NCI-H2171 treated with DMSO at 0.1 percent for 48 hours (cell line): ENCODE data around the gene GVQW3.
A peak's percentile ranks its signal among the peaks of the same experiment; 100 is the strongest.
"Not testable (repeated sequence)": the region's sequence is repeated elsewhere in the genome, so short reads cannot be mapped to it uniquely, and the experiment has no call there.

ENCODE experiments used
- DNase-seq: peaks from one replicate; lab custom pipeline; 2025; lab: John Stamatoyannopoulos, UW

Gene GVQW3

DNA sequence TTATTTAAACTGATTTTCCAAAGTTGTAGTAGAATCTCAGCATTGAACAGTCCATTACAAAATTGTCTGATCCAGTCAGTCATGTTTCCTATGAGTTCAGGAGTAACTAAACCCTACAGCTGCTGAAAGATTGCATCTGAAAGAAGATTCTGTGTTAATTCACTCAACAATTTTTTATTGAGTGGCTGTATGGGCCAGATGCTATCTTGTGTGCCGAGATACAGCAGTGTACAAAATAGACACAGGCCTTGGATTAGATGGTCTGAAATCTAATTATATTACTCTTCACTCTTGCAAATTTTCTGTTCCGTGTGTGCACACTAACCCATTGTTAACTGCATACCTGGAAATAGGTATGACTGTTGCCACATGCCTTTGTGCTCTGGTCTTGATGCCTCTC lies 7.3 kb downstream of the GVQW3 start:
- no peak for DNase-seq

DNA sequence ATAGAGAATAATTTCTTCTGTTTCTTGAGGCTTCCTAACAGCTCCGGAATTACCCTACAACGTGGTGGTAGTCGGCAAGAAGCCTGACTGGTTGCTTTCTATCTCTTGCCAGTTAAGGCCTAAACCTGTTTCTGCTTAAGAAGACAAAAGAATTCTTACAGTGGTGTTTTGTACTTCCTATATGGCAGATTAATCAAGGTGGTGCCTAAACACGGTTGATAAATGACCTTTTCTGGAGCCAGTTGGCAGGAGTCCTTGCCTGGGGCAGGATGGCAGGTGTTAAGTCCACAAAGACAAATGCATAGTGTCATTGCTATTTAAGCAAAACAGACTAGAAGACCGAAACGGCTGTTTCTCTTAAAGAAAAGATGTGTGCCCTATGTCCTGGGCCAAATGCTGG lies 9.9 kb downstream of the GVQW3 start:
- no peak for DNase-seq

DNA sequence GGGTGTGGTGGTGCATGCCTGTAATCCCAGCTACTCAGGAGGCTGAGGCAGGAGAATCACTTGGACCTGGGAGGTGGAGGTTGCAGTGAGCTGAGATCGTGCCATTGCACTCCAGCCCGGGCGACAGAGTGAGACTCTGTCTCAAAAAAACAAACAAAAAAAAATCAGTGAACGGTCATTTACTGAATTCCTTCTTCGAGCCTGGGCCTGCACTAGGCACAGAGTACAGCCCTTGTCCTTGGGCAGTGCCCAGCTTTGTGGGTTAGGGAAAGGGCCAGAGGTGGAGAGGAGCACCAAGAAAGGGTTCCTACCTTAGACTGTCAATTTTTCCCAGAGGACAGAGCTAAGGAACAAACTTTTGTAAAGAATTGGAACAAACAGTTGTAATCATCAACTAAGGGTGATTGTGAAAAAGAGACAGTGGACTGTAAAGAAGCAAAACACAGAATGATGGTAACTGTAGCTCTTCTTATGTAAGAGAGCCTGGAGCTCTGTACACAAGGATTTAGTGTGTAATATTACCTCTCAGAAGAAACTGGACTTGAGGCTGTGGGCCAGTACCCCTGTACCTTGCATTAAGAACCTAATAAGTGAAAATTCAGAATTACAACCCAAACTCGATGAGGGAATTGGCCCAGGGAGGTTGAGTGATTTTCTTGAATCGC lies 10.8 kb downstream of the GVQW3 start:
- DNase-seq, result no peak

DNA sequence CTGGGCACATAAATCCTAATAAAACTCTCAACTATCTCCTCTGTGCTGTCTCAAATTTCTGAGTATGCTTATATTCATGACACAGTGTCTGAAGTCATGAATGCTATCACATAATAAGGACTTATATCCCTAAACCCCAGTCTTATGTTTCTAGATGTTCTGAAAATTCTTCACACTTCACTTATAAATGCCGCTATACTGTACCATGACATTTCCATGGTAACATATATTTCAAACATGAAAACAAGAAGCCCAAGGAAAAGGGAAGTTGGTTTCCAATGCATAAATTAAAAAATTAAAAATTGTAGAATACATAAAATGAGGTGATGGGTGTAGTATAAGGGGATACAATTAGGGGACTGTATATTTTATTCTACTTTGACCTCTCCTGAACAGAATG lies 11.7 kb downstream of the GVQW3 start:
- no peak for DNase-seq

DNA sequence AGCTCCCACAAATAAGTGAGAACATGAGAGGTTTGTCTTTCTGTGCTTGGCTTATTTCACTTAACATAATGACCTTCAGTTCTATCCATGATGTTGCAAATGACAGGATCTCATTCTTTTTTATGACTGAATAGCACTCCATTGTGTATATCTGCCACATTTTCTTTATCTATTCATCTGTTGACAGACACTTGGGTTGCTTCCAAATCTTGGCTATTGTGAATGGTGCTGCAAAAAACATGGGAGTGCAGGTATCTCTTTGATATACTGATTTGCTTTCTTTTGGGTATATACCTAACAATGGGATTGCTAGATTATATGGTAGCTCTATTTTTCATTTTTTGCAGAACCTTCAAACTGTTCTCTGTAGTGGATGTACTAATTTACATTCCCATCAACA lies 13.3 kb downstream of the GVQW3 start:
- DNase-seq, result no peak

DNA sequence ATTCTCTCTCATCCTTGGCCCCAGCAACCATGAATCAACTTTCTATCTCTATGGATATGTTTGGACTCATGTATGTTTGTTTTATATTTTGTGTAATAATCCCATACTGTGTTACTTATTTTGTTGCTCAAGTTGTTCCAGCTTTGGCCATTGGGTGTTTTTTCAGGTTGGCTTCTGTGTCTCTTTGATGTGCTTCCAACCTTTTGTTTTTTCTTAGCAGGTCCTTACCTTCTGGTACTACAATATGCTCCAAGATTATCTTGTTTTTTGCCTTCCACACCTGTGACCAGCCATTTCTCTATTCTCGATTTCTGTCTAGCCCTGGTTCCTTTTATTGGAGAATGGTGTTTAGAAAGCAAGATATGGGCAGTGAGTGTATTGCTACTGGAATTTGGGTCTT lies 14.2 kb downstream of the GVQW3 start:
- no peak for DNase-seq

DNA sequence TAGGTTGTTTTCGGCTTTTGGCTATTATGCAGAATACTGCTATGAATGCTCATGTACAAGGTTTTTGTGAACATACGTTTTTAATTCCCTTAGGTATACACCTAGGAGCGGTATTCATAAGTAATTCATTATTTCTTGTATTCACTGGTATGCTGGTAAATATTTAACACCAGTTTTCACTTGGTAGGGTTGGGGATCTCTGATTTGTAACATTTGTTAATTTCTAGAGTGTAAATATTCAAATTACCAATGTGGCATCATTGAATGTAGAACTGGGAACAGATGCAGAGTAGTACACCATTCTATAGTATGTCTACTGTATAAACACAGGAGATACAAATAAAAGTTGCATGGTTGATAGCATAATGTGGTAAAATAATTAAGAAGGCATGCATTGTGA lies 16.3 kb downstream of the GVQW3 start:
- no peak for DNase-seq

DNA sequence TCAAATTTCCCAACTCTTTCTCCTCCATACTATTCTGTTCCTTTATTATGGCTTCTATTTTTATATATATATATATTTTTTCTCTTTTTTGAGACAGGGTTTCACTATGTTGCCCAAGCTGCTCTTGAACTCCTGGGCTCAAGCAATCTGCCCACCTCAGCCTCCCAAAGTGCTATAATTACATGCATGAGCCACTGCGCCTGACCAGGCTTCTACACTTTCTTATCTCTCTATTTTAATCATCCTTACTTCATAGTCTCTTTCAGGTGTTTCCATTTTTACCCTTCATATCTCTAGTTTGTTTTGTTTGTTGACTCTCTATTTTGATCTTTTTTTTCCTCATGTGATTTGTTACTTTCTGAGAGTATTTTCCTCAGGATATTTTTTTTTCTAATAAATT lies 19.8 kb downstream of the GVQW3 start:
- no peak for DNase-seq

DNA sequence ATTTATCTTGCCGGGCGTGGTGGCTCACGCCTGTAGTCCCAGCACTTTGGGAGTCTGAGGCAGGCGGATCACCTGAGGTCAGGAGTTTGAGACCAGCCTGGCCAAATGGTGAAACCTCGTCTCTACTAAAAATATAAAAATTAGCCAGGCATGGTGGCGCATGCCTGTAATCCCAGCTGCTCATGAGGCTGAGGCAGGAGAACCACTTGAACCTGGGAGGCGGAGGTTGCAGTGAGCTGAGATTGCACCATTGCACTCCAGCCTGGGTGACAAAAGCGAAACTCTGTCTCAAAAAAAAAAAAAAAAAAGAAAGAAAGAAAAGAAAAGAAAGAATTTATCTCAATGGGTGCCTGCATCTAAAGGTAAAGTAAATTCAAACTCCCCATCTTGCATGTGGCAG lies 20.4 kb downstream of the GVQW3 start:
- not testable (repeated sequence) for DNase-seq

DNA sequence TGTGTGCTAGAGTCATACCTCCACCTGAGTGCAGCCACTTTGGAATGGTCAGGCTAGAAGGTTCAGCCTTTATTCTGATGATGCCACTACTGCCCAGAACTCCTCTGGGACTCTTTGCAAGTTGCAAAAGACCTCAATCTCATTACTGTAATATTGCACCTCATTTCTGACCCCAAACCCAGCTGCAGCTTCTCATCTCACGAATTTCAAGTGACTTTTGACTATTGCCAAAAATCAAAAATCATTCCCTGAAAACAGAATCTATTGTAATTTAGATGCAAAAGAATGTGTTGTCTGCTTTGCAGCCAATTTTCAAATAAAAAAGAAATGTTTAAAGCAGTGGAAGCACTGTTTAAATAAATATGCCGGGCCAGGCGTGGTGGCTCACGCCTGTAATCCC lies 25.2 kb downstream of the GVQW3 start:
- no peak for DNase-seq

DNA sequence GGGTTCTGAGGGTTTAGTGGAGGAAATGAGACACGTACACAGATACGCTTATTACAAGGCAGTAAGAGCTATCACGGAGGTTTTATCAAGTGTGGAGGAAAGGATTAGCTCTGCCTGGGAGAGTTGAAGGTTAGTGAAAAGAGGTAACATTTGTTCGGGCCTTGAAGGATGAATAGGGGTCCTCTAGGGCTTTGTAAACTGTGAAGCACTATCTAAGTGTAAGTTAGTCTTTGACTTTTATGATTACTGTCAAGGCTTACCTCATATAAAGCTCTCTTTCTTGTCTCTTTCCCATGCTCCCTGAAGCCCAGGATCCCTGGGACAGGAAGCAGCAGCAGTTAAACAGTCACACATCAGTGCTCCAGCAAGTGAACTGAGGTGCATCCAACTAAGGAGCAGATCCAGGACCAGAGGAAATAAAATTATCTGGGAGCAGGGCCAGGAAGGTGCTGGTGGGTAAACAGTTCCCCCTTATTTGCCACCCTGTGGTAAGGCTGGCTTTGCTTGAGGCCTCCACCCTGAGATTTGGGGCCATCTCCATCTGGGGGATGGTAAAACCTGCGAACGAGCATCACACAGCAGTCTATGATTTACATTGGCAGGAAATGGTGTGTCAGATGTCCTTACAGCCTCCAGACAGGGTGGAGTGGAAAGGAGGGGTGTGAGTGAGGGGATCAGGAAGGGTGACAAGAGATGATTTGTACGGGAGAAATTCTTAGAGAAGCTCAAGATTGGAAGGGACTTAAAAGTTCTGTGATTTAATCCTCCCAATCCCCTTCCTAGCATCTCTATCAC lies 27.2 kb downstream of the GVQW3 start:
- DNase-seq, result no peak

DNA sequence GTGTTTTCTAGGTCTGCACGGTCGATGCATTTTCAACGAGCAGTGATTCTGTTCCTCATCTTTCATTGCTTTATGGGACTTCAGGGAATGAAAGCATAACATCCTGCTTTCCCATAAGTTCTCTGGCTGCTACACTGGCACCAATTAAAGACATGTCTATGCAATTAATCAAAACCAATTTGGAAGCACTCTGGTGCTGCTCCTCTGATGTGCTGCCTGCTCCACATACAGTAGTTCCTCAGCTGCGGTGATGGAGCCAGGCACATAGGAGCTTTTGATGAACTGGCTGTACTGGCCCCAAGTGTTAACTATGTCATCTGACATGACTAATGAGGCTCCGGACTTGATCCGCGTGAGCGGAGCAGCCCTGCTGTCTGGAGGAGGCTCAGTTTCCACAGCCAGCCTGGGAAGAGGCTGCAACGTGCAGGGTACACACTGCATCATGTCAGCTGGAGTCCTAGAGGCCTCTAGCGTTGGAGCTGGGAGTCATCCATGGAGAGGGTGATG lies 29.8 kb downstream of the GVQW3 start:
- DNase-seq, result peak; percentile 10

DNA sequence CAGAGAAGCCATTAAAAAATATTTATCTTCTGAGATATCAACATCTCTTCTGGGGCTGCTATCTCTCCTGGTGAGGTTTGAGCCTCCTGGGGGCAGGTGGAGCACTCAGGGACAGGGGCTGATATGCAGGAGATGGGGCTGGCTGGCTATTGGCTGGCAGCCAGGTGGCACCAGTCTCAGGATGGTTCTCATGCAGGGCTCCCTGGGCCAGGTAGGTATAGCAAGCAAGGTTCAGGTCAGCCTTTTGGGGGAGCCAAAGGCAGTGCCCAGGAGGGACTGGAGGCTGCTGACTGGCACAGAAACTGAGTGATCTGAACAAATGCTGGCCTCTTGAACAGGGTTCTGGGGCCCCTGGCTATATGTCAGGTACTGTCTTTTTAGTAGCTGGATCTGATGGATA lies 34.0 kb downstream of the GVQW3 start:
- DNase-seq, result no peak

DNA sequence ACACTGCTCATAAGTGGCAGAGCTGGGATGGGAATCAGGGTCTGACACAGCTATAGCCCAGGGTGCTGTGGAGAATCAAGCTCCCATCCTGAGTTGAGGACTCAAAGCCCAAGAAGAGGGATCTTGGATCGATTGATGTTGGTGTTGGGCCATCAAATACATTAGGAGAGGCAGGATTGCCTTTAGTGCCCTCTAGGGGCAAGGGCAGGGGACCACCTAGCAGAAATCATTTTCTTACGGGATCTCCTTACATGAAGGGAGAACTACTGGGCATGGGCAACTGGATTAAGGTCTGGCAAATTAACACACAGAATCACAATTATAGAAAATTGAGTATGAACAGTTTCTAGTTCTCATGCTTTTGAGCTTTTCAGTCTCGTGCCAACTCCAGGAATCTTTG lies 38.8 kb downstream of the GVQW3 start:
- no peak for DNase-seq

DNA sequence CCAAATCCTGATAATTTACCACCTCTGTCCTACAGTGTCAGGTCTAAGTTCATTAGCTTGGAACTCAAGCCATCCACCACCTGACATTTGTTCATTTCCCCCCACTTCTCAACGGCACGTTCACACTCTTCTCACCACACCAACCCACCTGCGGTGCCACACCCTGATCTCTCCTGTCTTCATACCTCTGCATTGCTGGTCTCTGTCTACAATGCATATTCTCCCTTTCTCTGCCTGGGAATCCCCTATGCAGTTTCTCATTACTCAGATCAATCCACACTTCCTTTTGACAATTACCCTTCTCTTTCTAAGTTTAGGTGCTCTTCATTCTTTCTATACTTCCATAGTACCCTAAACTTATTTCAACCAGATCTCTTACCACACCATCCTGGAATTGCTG lies 43.3 kb downstream of the GVQW3 start:
- no peak for DNase-seq

DNA sequence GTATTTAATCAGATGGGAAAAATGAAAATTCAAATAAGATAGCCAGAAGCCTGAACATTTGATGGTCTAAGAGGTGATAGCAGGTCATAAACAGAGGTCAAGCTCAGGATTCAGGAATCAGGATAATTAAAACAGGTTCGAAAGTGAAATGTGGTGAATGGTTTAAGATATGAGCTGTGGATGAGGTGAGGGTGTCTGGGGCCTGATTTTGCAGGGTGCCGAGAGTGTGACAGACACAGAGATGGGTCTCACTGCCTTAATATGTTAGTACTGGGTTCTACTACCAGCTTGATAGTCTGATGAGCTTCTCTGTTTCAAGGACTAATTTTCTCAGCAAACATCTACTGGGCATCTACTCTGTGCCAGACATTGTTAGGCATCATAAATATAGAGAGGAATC lies 43.8 kb downstream of the GVQW3 start:
- no peak for DNase-seq

DNA sequence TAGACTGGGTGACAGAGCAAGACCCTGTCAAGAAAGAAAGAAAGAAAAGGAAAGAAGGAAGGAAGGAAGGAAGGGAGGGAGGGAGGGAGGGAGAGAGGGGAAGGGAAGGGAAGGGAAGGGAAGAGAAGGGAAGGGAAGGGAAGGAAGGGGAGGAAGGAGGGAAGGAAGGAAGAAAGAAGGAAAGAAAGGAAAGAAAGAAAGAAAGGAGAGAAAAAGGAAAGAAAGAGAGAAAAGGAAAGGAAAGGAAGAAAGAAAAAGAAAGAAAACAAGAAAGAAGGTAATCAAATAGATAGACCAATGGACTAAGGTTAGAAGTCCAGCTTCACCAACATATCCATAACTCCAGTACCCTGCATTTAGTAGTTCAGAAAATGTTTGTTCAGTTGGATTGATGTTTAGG lies 45.5 kb downstream of the GVQW3 start:
- DNase-seq, result no peak

DNA sequence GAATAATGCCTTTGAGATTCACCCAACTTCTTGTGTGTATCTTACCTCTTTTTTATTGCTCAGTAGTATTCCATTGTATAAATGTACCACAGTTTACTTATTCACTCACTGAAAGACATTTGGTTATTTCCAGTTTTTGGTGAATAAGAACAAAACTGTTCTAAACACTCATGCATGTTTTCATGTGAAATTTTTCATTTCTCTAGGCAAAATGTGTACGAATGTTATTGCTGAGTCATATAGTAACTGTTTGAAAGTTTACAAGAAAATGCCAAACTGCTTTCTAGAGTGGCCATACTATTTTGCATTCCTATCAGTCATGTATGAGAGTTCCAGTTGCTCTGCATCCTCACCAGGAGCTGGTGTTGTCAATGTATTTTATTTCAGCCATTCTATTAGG lies 54.9 kb downstream of the GVQW3 start:
- DNase-seq, result no peak

DNA sequence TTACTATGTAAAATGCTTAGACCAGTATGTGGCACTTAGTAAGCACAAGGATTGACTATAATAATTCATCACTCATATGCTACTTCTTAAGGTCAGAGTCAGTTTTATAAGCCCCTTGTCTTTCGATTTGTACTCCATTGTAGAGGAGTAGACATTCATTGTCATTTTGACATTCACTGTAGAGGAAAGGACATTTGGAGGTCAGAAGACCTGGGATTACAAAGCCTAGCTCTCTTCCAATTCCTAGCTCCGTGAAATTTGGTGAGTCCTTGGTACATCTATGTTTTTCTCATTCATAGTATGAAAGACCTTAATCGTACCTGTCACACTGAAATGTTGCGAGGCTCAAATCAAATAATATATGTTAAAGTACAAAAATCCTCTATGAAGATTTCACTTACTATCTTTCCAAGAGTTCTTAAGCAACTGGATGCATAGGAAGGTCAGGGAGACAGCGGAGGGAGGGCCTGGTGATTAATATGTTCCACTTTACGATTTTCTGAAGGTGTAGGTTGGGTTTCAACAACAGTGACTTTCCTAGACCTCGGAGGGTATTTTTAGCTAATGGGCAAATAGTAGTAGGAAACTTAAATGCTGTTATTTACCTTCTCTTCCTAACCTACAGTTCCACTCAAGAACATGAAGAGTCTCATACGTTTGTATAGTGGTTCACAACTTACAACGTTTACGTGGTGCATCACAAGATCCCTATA lies 62.3 kb downstream of the GVQW3 start:
- no peak for DNase-seq

DNA sequence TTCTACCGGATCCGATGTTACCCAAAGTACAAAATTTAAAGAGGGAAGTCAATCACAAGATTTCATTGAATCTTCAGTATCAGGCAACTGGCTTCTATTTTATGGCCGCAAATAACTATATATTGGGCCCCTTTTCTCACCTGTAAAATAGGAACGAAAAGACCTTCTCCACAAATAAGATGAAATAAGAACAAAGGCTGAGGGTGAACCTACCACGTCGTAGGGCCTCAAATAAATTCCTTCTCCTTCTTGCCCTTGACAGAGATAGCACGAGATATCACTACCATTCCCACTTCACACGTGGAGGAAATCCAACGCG lies 62.9 kb downstream of the GVQW3 start:
- DNase-seq, result no peak

DNA sequence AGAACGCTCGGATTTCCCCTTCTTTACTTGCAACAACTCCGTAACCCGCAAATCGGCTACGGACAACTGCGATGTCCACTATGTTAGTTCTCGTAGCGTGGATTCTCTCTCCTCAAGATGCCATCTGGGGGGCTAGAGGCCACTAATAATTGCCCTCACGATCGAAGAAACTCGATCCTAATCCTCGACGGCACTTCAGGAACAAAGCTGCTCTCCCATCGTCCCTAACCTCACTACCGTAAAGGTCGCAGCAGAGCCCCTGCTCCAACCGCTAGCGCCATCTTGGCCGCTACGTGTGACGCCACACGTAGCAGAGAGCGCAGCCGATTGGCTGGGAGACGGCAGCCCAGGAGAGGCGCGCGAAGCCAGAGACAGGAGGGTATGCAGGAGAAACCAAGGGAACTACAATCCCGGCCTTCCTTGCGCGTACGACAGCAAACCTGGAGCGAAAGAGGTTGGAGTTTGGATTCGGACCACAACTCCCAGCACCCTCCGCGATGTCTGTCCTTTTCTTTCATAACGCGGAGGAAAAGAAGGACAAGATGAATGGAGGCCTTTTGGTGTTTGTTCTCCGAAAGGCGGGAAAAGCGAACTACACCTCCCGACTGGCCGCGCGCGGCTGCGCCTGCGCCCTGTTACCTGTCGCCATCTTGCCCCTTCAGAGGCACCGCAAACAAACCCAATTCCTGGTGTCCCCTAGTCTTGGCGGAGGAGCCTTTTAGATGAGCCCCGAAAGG lies 63.4 kb downstream of the GVQW3 start, which contains the start of gene EMSY:
Gene EMSY, plus strand, starts transcription at position 635 of the 737 bp plus-strand sequence. CDS start 1,921 bp downstream, outside the sequence.
- DNase-seq, result peak; percentile 97
